Measurements from ENCODE around the gene RPS5.
A peak's percentile ranks its signal among the peaks of the same experiment; 100 is the strongest.

The RPS5 gene

DNA sequence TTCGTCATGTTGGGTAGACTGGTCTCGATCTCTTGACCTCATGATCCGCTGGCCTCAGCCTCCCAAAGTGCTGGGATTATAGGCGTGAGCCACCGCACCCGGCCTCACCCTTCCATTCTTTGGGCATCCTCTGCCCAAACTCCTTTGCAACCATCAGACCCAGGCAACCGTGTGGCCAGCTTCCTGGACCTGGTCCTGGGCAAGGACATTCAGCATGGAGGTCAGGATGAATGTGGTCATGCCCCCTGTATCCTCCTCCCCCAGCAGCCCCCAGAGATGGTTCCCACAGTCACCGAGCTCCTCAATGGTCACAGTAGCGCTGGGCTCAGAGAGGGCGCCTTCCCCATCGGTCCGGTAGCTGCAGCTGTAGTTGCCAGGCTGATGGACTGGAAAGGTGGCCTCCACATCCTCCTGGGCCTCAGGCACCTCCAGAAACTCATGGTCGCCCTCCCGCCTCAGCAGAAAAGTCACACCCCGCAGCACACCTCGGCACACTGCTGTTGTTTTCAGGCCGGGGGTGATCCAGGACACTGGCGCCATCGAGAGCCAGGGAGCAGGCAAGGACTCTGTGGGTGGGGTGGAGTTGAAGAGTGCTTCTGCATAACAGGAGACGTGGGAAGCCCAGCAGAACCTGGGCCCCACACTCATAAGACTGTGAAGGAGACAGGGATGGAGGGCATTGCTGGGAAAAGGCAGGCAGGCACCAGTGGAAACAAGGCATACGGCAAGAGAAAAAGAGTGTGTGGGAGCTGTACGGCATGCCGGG is 34.9 kb upstream of the RPS5 start:
- peaks cover 7% of the 10 kb centered on the region for H3K27me3 ChIP-seq (ENCODE audit: control insufficient read depth, insufficient read depth, low read length)
- H3K27ac ChIP-seq (ENCODE audit: low read length): no peak overlapping the region
- H3K4me1 ChIP-seq (ENCODE audit: control insufficient read depth, low read depth, low read length): peaks cover 4% of the 10 kb centered on the region
- H3K4me3 ChIP-seq (ENCODE audit: low read length): no peak overlapping the region
- H3K36me3 ChIP-seq (ENCODE audit: control insufficient read depth, low read depth, low read length): no peaks in the 10 kb centered on the region
- H3K9me3 ChIP-seq (ENCODE audit: control insufficient read depth, low read depth, low read length): no peaks in the 10 kb centered on the region
- no peak overlapping the region for H3K9ac ChIP-seq (ENCODE audit: low read length)

DNA sequence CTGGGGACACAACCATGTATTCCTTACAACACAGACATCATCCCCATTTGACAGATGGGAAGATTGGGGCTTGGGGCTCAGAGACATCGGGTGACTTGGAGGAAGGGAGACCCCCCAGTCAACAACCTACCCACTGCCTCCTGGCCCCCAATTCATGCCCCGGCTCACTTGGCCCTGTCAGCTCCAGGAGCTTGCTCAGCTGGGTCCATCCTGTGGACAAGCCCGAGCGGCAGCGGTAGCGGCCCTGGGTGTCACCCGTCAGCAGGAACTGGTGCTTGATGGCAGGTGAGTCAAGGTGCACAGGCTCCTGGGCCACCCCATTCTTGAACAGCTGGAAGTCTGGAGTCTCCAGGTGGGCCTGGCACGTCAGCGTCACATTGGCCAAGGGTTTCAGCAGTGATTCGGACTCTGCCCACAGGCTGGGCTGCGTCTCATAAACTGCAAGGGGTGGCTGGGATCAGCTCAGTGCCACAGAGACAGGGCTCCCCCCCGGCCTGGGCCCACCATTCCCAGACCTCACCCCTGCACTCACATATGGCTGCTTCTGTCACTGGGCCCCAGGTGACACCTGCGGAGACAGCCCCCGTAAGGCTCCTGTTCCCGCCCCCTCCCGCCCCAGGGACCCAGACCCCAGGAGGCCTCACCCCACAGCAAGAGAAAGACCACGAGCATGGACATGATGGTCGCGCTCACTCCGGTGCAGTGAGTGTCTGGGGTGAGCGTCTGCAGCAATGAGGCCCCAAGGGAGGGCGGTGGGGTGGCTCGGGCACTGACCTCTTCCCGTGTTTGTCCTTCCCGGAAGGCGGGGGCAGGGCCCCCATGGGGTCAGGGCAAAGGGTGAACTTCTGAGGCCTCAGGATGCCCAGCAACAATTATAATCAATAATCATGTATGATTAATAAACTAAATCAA is 34.1 kb upstream of the RPS5 start, which contains the start of gene A1BG:
Gene A1BG, minus strand, starts transcription at position 733 of the 912 bp plus-strand sequence. Its CDS starts 55 bp downstream, at position 678.
- H3K4me3 ChIP-seq (ENCODE audit: low read length): no peak within 1 kb of the TSS
- no peaks in the 10 kb centered on the region for H3K9me3 ChIP-seq (ENCODE audit: control insufficient read depth, low read depth, low read length)
- H3K36me3 ChIP-seq (ENCODE audit: control insufficient read depth, low read depth, low read length): no peaks in the 10 kb centered on the region
- H3K9ac ChIP-seq (ENCODE audit: low read length): no peak within 1 kb of the TSS
- H3K27ac ChIP-seq (ENCODE audit: low read length): no peak within 1 kb of the TSS
- H3K4me1 ChIP-seq (ENCODE audit: control insufficient read depth, low read depth, low read length): peaks cover 4% of the 10 kb centered on the region
- peaks cover 7% of the 10 kb centered on the region for H3K27me3 ChIP-seq (ENCODE audit: control insufficient read depth, insufficient read depth, low read length)

GRCh38 chr19:58353717-58354477 is 33.2 kb upstream of the RPS5 start:
- no peaks in the 10 kb centered on the region for H3K27me3 ChIP-seq (ENCODE audit: control insufficient read depth, insufficient read depth, low read length)
- no peak overlapping the region for H3K9ac ChIP-seq (ENCODE audit: low read length)
- no peaks in the 10 kb centered on the region for H3K9me3 ChIP-seq (ENCODE audit: control insufficient read depth, low read depth, low read length)
- no peak overlapping the region for H3K4me3 ChIP-seq (ENCODE audit: low read length)
- H3K27ac ChIP-seq (ENCODE audit: low read length): no peak overlapping the region
- no peaks in the 10 kb centered on the region for H3K4me1 ChIP-seq (ENCODE audit: control insufficient read depth, low read depth, low read length)
- no peaks in the 10 kb centered on the region for H3K36me3 ChIP-seq (ENCODE audit: control insufficient read depth, low read depth, low read length)

- H3K36me3 ChIP-seq (ENCODE audit: control insufficient read depth, low read depth, low read length): no peaks in the 10 kb centered on the region
- H3K4me1 ChIP-seq (ENCODE audit: control insufficient read depth, low read depth, low read length): no peaks in the 10 kb centered on the region
- no peak overlapping the region for H3K9ac ChIP-seq (ENCODE audit: low read length)
- H3K27ac ChIP-seq (ENCODE audit: low read length): no peak overlapping the region
- no peaks in the 10 kb centered on the region for H3K27me3 ChIP-seq (ENCODE audit: control insufficient read depth, insufficient read depth, low read length)
- no peaks in the 10 kb centered on the region for H3K9me3 ChIP-seq (ENCODE audit: control insufficient read depth, low read depth, low read length)
- H3K4me3 ChIP-seq (ENCODE audit: low read length): no peak overlapping the region
Observed at GRCh38 chr19:58354478-58355030, 32.5 kb upstream of the RPS5 start.

DNA sequence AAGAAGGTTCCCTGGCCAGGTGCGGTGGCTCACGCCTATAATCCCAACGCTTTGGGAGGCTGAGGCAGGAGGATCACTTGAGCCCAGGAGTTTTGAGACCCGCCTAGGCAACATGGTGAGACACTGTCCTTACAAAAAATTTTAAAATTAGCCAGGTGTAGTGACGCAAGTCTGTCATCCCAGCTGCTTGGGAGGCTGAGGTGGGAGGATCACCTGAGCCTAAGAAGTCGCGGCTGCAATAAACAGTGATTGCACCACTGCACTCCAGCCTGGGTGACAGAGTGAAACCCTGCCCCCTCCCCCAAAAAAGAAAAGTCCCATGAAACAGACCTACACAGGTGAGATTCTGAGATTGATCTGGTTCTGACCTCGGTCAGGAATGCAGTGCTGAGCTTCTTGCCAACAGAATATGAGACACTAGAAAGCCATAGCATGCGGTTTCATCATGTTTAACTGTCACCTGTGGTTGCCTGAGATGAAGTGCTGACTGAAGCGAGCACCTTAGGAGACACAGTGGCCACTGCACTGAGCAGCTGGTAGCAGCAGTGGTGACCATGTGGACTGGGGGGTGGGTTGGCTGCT is 31.8 kb upstream of the RPS5 start:
- no peak overlapping the region for H3K27ac ChIP-seq (ENCODE audit: low read length)
- H3K4me1 ChIP-seq (ENCODE audit: control insufficient read depth, low read depth, low read length): no peaks in the 10 kb centered on the region
- no peaks in the 10 kb centered on the region for H3K9me3 ChIP-seq (ENCODE audit: control insufficient read depth, low read depth, low read length)
- H3K36me3 ChIP-seq (ENCODE audit: control insufficient read depth, low read depth, low read length): no peaks in the 10 kb centered on the region
- no peaks in the 10 kb centered on the region for H3K27me3 ChIP-seq (ENCODE audit: control insufficient read depth, insufficient read depth, low read length)
- no peak overlapping the region for H3K9ac ChIP-seq (ENCODE audit: low read length)
- no peak overlapping the region for H3K4me3 ChIP-seq (ENCODE audit: low read length)

DNA sequence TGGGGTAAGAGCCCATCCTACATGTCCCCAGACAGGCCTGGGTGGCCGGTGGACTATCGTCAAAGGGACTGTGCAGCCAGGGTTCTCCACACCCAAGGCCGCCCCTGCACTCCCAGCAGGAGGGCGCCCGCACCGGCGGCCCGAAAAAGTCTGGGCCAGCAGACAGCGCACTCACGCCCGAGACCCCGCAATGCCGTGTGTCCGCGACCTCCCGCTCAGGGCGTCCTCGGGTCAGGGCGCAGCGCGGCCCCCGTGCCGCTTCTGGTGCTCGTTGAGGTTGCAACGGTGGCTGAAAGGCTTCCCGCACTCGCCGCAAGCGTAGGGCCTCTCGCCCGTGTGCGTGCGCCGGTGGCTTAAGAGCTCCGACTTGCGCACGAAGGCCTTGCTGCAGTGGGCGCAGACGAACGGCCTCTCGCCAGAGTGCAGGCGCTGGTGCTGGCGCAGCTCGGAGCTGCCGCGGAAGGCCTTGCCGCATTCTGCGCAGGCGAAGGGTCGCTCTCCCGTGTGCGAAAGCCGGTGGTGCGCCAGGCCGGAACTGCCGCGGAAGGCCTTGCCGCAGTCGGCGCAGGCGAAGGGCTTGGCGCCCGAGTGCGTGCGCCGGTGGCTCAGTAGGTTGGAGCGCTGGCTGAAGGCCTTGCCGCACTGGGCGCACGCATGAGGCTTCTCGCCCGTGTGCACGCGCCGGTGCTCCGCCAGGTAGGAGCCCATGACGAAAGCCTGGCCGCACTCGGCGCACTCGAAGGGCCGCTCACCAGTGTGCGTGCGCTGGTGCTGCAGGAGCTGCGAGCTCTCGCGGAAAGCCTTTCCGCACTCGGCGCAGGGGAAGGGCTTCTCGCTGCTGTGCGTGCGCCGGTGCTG is 30.9 kb upstream of the RPS5 start:
- no peak overlapping the region for H3K27ac ChIP-seq (ENCODE audit: low read length)
- no peaks in the 10 kb centered on the region for H3K27me3 ChIP-seq (ENCODE audit: control insufficient read depth, insufficient read depth, low read length)
- no peak overlapping the region for H3K4me3 ChIP-seq (ENCODE audit: low read length)
- peaks cover under 1% of the 10 kb centered on the region for H3K4me1 ChIP-seq (ENCODE audit: control insufficient read depth, low read depth, low read length)
- H3K36me3 ChIP-seq (ENCODE audit: control insufficient read depth, low read depth, low read length): no peaks in the 10 kb centered on the region
- H3K9me3 ChIP-seq (ENCODE audit: control insufficient read depth, low read depth, low read length): no peaks in the 10 kb centered on the region
- no peak overlapping the region for H3K9ac ChIP-seq (ENCODE audit: low read length)

- H3K9ac ChIP-seq (ENCODE audit: low read length): no peak overlapping the region
- no peaks in the 10 kb centered on the region for H3K9me3 ChIP-seq (ENCODE audit: control insufficient read depth, low read depth, low read length)
- no peak overlapping the region for H3K4me3 ChIP-seq (ENCODE audit: low read length)
- H3K36me3 ChIP-seq (ENCODE audit: control insufficient read depth, low read depth, low read length): no peaks in the 10 kb centered on the region
- peaks cover 7% of the 10 kb centered on the region for H3K4me1 ChIP-seq (ENCODE audit: control insufficient read depth, low read depth, low read length)
- no peak overlapping the region for H3K27ac ChIP-seq (ENCODE audit: low read length)
- no peaks in the 10 kb centered on the region for H3K27me3 ChIP-seq (ENCODE audit: control insufficient read depth, insufficient read depth, low read length)
Observed at GRCh38 chr19:58356766-58357480, 30.1 kb upstream of the RPS5 start.

GRCh38 chr19:58357481-58358145 is 29.5 kb upstream of the RPS5 start:
- Histone ChIP-seq H3K9ac (ENCODE audit: low read length) (no peak overlapping the region), H3K36me3 (ENCODE audit: control insufficient read depth, low read depth, low read length) (no peaks in the 10 kb centered on the region), H3K27ac (ENCODE audit: low read length) (no peak overlapping the region), H3K4me1 (ENCODE audit: control insufficient read depth, low read depth, low read length) (peaks cover 7% of the 10 kb centered on the region), H3K27me3 (ENCODE audit: control insufficient read depth, insufficient read depth, low read length) (no peaks in the 10 kb centered on the region), H3K4me3 (ENCODE audit: low read length) (no peak overlapping the region), H3K9me3 (ENCODE audit: control insufficient read depth, low read depth, low read length) (no peaks in the 10 kb centered on the region)

DNA sequence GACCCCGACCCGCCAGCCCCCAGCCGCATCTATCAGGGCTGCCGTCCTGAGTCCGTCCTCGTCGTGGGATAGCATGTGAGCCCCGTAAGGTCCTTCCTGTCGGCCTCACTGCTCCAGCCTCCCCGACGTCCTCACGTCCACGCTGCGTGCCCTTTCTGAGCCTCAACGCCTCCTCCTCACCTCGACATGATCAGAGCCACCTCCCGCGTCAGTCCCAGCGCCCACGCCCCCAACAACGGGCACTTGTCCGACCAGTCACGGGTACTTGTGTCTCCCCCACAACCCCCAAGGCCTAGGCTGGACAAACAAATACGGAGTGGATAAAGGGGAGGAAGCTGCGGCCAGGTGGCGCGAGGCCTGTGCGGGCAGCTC is 25.2 kb upstream of the RPS5 start:
- Histone ChIP-seq H3K4me3 (ENCODE audit: low read length) (peak overlapping the region; percentile 99), H3K4me1 (ENCODE audit: control insufficient read depth, low read depth, low read length) (peaks cover 7% of the 10 kb centered on the region), H3K27me3 (ENCODE audit: control insufficient read depth, insufficient read depth, low read length) (no peaks in the 10 kb centered on the region), H3K9ac (ENCODE audit: low read length) (peak overlapping the region; percentile 97), H3K27ac (ENCODE audit: low read length) (peak overlapping the region; percentile 97), H3K36me3 (ENCODE audit: control insufficient read depth, low read depth, low read length) (no peaks in the 10 kb centered on the region), H3K9me3 (ENCODE audit: control insufficient read depth, low read depth, low read length) (no peaks in the 10 kb centered on the region)

Data from iPS-18a (cell line).